ENCODE measurements around the gene CCNA2.

DNA sequence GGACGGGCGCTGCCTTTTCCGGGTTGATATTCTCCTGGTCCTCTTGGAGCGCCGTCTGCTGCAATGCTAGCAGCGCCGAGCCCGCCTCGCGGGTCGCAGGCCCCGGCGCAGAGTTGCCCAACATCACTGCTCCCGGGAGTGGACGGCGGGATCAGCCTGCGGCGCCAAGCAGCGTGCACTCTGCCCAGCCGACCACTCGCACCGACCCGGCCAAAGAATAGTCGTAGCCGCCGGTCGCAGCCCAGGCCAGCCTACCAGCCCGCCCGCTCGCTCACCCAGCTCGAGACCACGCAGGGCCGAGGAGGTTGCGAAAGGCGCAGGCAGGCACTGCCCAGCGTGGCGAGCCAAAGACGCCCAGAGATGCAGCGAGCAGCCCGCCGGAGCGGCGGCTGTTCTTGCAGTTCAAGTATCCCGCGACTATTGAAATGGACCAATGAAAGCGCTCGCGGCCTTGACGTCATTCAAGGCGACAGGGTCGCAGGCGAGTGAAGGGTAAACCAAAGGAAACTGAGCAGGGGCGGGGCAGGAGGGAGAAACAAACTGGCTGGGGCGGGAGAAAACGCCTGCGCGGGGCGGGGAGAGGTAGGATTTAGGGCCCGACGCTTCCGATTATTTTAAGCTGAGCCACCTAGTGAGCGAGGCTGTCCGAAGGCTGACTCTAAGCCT is at the start of gene CCNA2:
- peak in 1 of 2 donors; percentile 18 for TF ChIP-seq POLR2A (IDR thresholded peaks at IDR 0.05)
- TF ChIP-seq, protein P1, sequence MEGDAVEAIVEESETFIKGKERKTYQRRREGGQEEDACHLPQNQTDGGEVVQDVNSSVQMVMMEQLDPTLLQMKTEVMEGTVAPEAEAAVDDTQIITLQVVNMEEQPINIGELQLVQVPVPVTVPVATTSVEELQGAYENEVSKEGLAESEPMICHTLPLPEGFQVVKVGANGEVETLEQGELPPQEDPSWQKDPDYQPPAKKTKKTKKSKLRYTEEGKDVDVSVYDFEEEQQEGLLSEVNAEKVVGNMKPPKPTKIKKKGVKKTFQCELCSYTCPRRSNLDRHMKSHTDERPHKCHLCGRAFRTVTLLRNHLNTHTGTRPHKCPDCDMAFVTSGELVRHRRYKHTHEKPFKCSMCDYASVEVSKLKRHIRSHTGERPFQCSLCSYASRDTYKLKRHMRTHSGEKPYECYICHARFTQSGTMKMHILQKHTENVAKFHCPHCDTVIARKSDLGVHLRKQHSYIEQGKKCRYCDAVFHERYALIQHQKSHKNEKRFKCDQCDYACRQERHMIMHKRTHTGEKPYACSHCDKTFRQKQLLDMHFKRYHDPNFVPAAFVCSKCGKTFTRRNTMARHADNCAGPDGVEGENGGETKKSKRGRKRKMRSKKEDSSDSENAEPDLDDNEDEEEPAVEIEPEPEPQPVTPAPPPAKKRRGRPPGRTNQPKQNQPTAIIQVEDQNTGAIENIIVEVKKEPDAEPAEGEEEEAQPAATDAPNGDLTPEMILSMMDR (IDR thresholded peaks at IDR 0.05) = no peak
